ENCODE results near the gene PTPA.

The PTPA gene

GRCh38 chr9:129110740-129111527, at the start of gene PTPA, which contains the start of gene CRAT:
PTPA (plus strand) TSS chr9:129111415; CDS start chr9:129111601, 186 bp downstream.
CRAT (minus strand) TSS chr9:129110793; CDS start chr9:129110509, 284 bp downstream.
- DNase-seq (ENCODE audit: low spot score), result peak; percentile 98

DNA sequence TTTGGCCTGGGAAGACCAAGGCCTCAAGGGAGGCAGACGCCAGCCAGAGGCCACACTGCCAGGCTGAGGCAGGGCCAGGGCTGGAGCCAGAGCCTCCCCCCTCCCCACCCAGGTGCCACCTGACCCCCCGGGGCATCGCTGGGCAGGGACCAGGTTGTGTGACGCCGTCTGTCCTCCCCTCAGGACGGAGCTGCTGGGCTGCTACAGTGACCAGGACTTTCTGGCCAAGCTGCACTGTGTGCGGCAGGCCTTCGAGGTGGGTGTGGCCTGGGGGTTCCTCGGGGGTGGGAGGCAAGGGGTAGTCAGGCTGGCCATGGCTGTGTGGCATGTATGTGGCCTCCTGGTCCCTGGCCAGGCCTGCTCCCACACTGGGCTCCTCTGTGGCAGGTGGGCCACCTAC, 48.2 kb upstream of the PTPA start:
- no peak for DNase-seq (ENCODE audit: low spot score)

- no peak for DNase-seq (ENCODE audit: low spot score)
Measured at GRCh38 chr9:129064499-129064908, 46.7 kb upstream of the PTPA start.

- DNase-seq (ENCODE audit: low spot score), result no peak
Measured at GRCh38 chr9:129068110-129068509, 43.1 kb upstream of the PTPA start.

- DNase-seq (ENCODE audit: low spot score), result no peak
Measured at GRCh38 chr9:129068990-129069861, 42.0 kb upstream of the PTPA start.

DNA sequence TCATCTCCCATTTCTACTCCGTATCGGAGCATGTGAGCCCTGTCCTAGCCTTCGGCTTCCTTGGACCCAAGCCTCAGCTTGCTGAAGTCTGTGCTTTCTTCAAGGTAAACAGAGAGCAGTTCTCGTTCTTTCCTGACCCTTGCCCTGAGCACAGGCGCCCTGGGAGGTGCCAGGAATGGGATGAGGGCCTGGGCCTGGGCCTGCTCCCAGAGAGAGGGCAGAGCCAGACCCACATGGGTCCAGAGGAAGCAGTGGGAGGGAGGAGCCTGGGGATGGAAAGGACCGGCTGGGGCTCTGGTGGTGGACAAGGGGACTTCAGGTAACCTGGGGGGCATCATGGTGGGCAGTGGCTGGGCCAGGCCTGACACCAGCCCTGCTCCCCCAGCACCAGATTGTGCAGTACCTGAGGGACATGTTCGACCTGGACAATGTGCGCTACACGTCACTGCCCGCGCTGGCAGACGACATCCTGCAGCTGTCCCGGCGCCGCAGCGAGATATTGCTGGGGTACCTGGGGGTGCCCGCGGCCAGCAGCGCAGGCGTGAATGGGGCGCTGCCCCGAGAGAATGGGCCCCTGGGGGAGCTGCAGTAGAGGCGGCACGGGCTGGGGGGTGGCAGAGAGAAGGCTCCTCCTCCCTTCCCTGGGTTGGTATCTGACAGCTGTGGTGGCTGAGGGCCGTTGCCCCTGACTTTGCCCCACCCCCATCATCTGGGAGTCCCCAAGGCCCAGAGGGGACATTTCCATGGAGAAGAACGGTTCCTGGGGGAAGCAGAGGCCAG, 41.2 kb upstream of the PTPA start:
- no peak for DNase-seq (ENCODE audit: low spot score)

GRCh38 chr9:129070696-129071525, 40.3 kb upstream of the PTPA start:
- DNase-seq (ENCODE audit: low spot score), result no peak

DNA sequence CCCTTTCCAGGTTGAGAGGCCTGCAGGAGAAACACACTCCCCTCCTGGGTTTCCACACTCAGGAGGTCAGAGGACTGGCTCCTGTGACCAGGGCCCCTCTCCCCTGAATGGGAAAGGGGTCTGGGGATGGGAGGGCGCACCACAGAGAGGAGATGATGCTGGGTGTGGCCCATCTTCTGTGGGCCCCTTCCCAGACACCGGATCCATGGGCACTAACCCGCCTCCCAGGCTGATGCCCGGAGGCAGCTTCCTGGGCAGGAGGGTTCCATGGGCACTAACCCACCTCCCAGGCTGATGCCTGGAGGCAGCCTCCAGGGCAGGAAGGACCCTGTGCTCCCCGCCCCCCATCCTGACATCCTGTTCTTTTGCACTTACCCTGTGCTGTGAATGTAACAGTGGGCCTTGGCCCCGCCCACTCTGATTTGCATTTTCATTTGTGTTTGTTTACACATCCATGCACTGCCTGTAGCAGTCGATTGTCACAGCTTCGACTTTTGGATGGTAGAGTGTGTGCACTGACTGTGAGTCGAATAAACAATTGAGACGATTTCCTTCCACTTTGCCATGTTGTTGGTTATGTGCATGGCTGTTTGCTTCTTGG, 39.6 kb upstream of the PTPA start:
- DNase-seq (ENCODE audit: low spot score), result no peak

- no peak for DNase-seq (ENCODE audit: low spot score)
Measured at GRCh38 chr9:129072171-129072570, 39.0 kb upstream of the PTPA start.

DNA sequence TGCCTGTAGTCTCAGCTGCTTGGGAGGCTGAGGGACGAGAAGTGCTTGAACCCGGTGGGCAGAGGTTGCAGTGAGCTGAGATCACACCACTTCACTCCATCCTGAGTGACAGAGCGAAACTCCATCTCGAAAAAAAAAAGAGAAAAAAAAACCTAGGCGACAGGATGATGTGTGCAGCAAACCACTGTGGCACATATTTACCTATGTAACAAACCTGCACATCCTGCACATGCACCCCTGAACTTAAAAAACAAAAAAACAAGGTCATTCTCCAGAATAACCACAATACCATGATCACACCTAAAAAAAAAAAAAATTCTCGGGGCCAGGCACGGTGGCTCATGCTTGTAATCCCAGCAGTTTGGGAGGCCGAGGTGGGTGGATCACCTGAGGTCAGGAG, 37.8 kb upstream of the PTPA start:
- DNase-seq (ENCODE audit: low spot score), result no peak

DNA sequence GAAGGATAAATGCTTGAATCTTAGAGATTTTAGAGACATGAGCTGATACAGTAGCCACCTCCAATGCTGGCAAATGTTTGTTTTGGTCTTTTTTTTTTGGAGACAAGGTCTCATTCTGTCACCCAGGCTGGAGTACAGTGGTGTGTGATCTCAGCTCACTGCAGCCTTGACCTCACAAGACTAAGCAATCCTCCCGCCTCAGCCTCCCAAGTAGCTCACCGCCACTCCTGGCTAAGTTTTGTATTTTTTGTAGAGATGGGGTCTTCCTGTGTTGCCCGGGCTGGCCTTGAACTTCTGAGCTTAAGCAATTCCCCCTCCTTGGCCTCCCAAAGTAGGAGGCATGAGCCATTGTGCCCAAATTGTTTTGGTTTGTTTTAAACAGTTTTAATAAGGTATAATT, 37.1 kb upstream of the PTPA start:
- DNase-seq (ENCODE audit: low spot score), result no peak

GRCh38 chr9:129075996-129076639, 35.1 kb upstream of the PTPA start:
- DNase-seq (ENCODE audit: low spot score), result no peak

- DNase-seq (ENCODE audit: low spot score), result no peak
Measured at GRCh38 chr9:129076640-129077037, 34.6 kb upstream of the PTPA start.

- no peak for DNase-seq (ENCODE audit: low spot score)
Measured at GRCh38 chr9:129077236-129077635, 34.0 kb upstream of the PTPA start.

- DNase-seq (ENCODE audit: low spot score), result no peak
Measured at GRCh38 chr9:129078691-129079503, 32.3 kb upstream of the PTPA start.

GRCh38 chr9:129079829-129080228, 31.4 kb upstream of the PTPA start:
- DNase-seq (ENCODE audit: low spot score), result no peak

DNA sequence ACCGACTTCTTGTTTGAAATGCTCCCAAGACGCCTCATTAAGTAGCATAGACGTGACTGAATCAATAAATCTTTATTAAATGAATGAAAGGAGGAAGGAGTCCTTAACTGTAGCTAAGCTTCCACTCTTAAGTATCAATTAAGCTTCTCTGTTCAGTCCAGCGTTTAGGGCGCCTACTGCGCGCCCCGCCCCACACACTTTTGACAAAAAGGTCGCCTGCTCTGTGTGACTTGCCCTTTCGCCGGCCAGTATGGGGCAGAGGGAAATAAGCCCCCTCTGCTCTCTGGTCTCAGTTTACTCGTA, 31.0 kb upstream of the PTPA start:
- no peak for DNase-seq (ENCODE audit: low spot score)

- peak; percentile 99 for DNase-seq (ENCODE audit: low spot score)
Measured at GRCh38 chr9:129080601-129081387, 30.4 kb upstream of the PTPA start, which contains the start of gene DOLPP1. DOLPP1 (plus strand) TSS chr9:129081111; CDS start chr9:129081132, 21 bp downstream.

GRCh38 chr9:129081388-129081904, 29.8 kb upstream of the PTPA start:
- DNase-seq (ENCODE audit: low spot score), result no peak

All from left forelimb (tissue), 1 donor.